RWPE1 (cell line): ENCODE data around the gene HS3ST1.

Source experiments
- CTCF ChIA-PET: fragments of 350-600 bp; sonication (Branson Sonifier 250); formaldehyde crosslinking; extraction: SDS; loops from one replicate; lab custom pipeline; 2021; lab: Yijun Ruan, JAX
- POLR2A ChIA-PET: fragments of 400-600 bp; formaldehyde crosslinking; extraction: SDS; loops from one replicate; lab custom pipeline; 2020; ENCODE audit warnings: antibody characterized with exemption; ENCODE audit not compliant: low non-redundant PET; lab: Yijun Ruan, JAX
- DNase-seq: peaks from one replicate; pipeline ENCODE4 v3.0.0; 2012; ENCODE audit warnings: low spot score
- H3K27ac ChIP-seq: fragments of 450-650 bp; 2 replicates; pipeline ENCODE4 v1.5.1; 2017
- TF ChIP-seq, protein P1 (sequence below): fragments of 450-650 bp; conservative IDR thresholded peaks from 2 replicates; pipeline ENCODE4 v1.5.1; 2017; ENCODE audit warnings: low read depth, mild to moderate bottlenecking

The HS3ST1 gene

GRCh38 chr4:11470438-11471045, 41.8 kb upstream of the HS3ST1 start:
- ChIA-PET CTCF (no interaction called here), POLR2A (no interaction called here)
- DNase-seq: no peak
- peak overlapping the region; percentile 56 for H3K27ac ChIP-seq
- TF ChIP-seq, protein P1, sequence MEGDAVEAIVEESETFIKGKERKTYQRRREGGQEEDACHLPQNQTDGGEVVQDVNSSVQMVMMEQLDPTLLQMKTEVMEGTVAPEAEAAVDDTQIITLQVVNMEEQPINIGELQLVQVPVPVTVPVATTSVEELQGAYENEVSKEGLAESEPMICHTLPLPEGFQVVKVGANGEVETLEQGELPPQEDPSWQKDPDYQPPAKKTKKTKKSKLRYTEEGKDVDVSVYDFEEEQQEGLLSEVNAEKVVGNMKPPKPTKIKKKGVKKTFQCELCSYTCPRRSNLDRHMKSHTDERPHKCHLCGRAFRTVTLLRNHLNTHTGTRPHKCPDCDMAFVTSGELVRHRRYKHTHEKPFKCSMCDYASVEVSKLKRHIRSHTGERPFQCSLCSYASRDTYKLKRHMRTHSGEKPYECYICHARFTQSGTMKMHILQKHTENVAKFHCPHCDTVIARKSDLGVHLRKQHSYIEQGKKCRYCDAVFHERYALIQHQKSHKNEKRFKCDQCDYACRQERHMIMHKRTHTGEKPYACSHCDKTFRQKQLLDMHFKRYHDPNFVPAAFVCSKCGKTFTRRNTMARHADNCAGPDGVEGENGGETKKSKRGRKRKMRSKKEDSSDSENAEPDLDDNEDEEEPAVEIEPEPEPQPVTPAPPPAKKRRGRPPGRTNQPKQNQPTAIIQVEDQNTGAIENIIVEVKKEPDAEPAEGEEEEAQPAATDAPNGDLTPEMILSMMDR: no peak

GRCh38 chr4:11469650-11470437, 41.1 kb upstream of the HS3ST1 start:
- H3K27ac ChIP-seq: peak overlapping the region; percentile 56
- no peak for DNase-seq
- ChIA-PET CTCF (no interaction called here), POLR2A (no interaction called here)
- TF ChIP-seq, protein P1: no peak

- H3K27ac ChIP-seq: no peak overlapping the region
- ChIA-PET POLR2A (no interaction called here), CTCF (no interaction called here)
- DNase-seq: no peak
- TF ChIP-seq, protein P1: no peak
Observed at GRCh38 chr4:11468901-11469300, 40.2 kb upstream of the HS3ST1 start.

GRCh38 chr4:11467931-11468330, 39.2 kb upstream of the HS3ST1 start:
- DNase-seq: no peak
- no peak overlapping the region for H3K27ac ChIP-seq
- ChIA-PET CTCF (no interaction called here), POLR2A (no interaction called here)
- TF ChIP-seq, protein P1: no peak

DNA sequence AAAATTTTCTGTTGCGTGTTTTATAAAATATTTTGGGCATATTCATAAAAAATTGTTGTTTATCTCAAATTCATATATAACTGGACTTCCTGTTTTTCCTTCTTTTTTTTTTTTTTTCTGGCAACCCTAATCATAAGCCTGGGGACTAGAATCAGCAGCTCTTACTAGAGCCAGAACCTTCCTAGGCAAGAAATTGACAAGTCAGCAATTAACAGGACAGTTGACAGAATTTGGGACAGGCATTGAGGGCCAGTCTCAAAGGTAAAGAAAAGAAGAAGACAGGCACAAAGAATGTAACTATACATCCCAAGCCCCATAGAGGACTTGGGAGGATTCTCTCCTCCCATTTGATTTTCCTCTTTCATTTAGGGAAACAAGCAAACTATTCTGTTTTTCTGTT, 35.0 kb upstream of the HS3ST1 start:
- ChIA-PET POLR2A (no interaction called here), CTCF (no interaction called here)
- TF ChIP-seq, protein P1: no peak
- DNase-seq: no peak
- no peak overlapping the region for H3K27ac ChIP-seq

DNA sequence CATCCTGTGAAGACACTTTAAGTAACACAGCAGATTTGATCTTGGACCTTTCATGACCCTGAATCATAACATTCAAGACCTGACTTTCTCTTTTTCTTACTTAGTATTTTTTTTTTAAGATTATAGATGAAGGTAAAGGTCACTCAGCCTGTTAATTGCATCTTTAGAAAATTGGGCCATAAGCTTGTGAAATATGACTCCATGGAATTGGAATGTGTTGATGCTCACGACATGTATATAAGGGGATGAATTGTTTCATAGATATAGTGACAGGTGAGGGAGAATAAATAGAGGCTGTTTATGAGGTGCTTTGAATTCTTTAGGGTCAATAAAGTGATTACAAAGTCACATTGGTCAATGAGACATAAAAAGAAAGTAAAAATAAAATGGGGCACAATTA, 27.7 kb upstream of the HS3ST1 start:
- TF ChIP-seq, protein P1: no peak
- ChIA-PET CTCF (interaction anchor here (0.6 kb wide), 1 partner anchor 50 kb away, joined by 3 read pairs; no protein-coding TSS in a partner anchor), POLR2A (no interaction called here)
- no peak overlapping the region for H3K27ac ChIP-seq
- no peak for DNase-seq
